Measurements from ENCODE around the gene DCUN1D3.

DNA sequence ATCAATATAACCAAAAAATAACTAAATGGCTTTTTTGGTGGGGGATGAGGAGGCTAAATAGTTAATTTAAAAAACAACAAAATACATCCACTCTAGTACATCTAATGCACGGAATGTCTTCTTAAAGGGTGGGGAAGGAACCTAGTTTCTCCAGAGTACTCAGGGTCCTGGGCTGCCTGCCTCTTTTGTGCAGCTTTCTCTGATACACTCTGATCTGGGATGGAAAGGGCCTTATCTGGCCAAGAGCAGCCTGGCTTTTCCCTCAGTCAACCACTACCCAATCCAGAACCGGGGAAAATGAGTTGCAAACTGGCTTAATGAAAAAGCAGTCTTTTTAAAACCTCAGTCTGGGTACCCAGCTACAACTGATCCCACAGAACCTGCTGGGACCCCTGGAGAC, 42.9 kb downstream of the DCUN1D3 start:
- TF ChIP-seq POLR2AphosphoS5 (IDR thresholded peaks at IDR 0.05; ENCODE audit: low read depth, low read length): no peak
- no peak for TF ChIP-seq POLR2A (IDR thresholded peaks at IDR 0.05; ENCODE audit: low read depth, low read length)
- no peak for TF ChIP-seq TAF1 (IDR thresholded peaks at IDR 0.05; ENCODE audit: borderline replicate concordance, low read depth, low read length)

Measured in GM12892 (cell line).